Prostate gland (tissue), 2 donors: ENCODE measurements around the gene RNF223. TPM values are rescaled to one million over a fixed set of nuclear protein-coding genes. Genes with fewer than 3 reads are reported as not detected.

ENCODE experiments used
- DNase-seq: peaks from one replicate; pipeline ENCODE4 v3.0.0-alpha.2; 2019; ENCODE audit warnings: low spot score
- H3K27ac ChIP-seq, 2 donors: fragments of 200-600 bp; sonication (generic); 2 replicates each; pipeline ENCODE4 v1.5.1; 2017 to 2019
- H3K27me3 ChIP-seq: fragments of 200-600 bp; sonication (generic); replicated peaks from 2 replicates; pipeline ENCODE4 v1.5.1; 2019; ENCODE audit not compliant: insufficient read depth
- H3K36me3 ChIP-seq, 2 donors: fragments of 200-600 bp; sonication (generic); 1 replicate in 1 of 2; 2 replicates in 1 of 2; pipeline versions ENCODE4 v1.5.1 to v1.8.1; 2017 to 2019
- H3K4me1 ChIP-seq: fragments of 200-600 bp; sonication (generic); replicated peaks from 2 replicates; pipeline ENCODE4 v1.5.1; 2019
- H3K4me3 ChIP-seq, 2 donors: fragments of 200-600 bp; sonication (generic); 2 replicates each; pipeline ENCODE4 v1.5.1; 2017 to 2019
- H3K9me3 ChIP-seq: fragments of 200-600 bp; sonication (generic); 2 replicates; pipeline ENCODE4 v1.5.1; 2017
- CTCF ChIP-seq, 4 experiments: fragments of 200-600 bp in 2 of 4; fragments of 450-650 bp in 2 of 4; sonication (generic) in 2 of 4; IDR thresholded peaks; 1 replicate in 3 of 4; 2 replicates in 1 of 4; pipeline ENCODE4 v1.5.1; 2016 to 2019; ENCODE audit warnings: antibody characterized with exemption in 4 of 4, mild to moderate bottlenecking in 2 of 4, moderate library complexity in 2 of 4
- POLR2A ChIP-seq: fragments of 450-650 bp; IDR thresholded peaks from one replicate; pipeline ENCODE4 v1.6.1; 2016; ENCODE audit warnings: antibody characterized with exemption, mild to moderate bottlenecking
- POLR2AphosphoS5 ChIP-seq: sonication (generic); formaldehyde crosslinking; IDR thresholded peaks from one replicate; pipeline ENCODE4 v1.6.1; 2017; ENCODE audit warnings: antibody characterized with exemption
- WGBS: methylation state at CpG from one replicate; pipeline ENCODE4 v1.1.5; 2018; 5-methylcytosine and 5-hydroxymethylcytosine counted together
- intact Hi-C: fragments of 100-400 bp; cut with DNase I; formaldehyde crosslinking; loops from one replicate; pipeline ENCODE4 v1.14.2; 2022
- total RNA-seq, 2 donors: library from RNA; depleted of rRNA; stranded (reverse); fragments of >200 nt; gene quantifications; one replicate each; pipeline ENCODE4 v1.1.0, GENCODE V29; 2016

The RNF223 gene
- total RNA-seq, 2 donors from 2014 or later = 1.4 to 1.8 TPM

GRCh38 chr1:1120866-1121591, 46.9 kb upstream of the RNF223 start:
- no peaks in the 10 kb centered on the region for H3K9me3 ChIP-seq
- no peaks in the 10 kb centered on the region for H3K27me3 ChIP-seq
- TF ChIP-seq CTCF (IDR thresholded peaks at IDR 0.05) = no peak
- no peak for TF ChIP-seq POLR2AphosphoS5
- no peak for TF ChIP-seq POLR2A
- WGBS = 85% methylated on average over 25 of the region's 25 CpGs
- DNase-seq = no peak
- no peak overlapping the region for H3K27ac ChIP-seq
- no peaks in the 10 kb centered on the region for H3K36me3 ChIP-seq
- H3K4me3 ChIP-seq = no peak overlapping the region
- intact Hi-C loops = loop anchor here (5.0 kb wide), 1 partner anchor 251 kb away; no protein-coding TSS in a partner anchor
- no peaks in the 10 kb centered on the region for H3K4me1 ChIP-seq

GRCh38 chr1:1120096-1120495, 46.0 kb upstream of the RNF223 start:
- Histone ChIP-seq H3K4me1 (no peaks in the 10 kb centered on the region), H3K27me3 (no peaks in the 10 kb centered on the region), H3K9me3 (no peaks in the 10 kb centered on the region), H3K36me3 (no peaks in the 10 kb centered on the region), H3K27ac (no peak overlapping the region), H3K4me3 (no peak overlapping the region)
- TF ChIP-seq POLR2A = no peak
- no peak for TF ChIP-seq POLR2AphosphoS5
- TF ChIP-seq CTCF (IDR thresholded peaks at IDR 0.05) = no peak
- no peak for DNase-seq
- intact Hi-C loops = loop anchor here (5.0 kb wide), 1 partner anchor 252 kb away; no protein-coding TSS in a partner anchor
- WGBS = 72% methylated on average over 16 of the region's 16 CpGs

- Histone ChIP-seq H3K9me3 (no peaks in the 10 kb centered on the region), H3K4me3 (no peak overlapping the region), H3K4me1 (no peaks in the 10 kb centered on the region), H3K27me3 (no peaks in the 10 kb centered on the region), H3K36me3 (no peaks in the 10 kb centered on the region), H3K27ac (no peak overlapping the region)
- TF ChIP-seq POLR2A (no peak), CTCF (IDR thresholded peaks at IDR 0.05) (no peak), POLR2AphosphoS5 (no peak)
- WGBS = 82% methylated on average over 20 of the region's 20 CpGs
- intact Hi-C loops = no loop called here
- DNase-seq = no peak
Measured at GRCh38 chr1:1119272-1119890, 45.3 kb upstream of the RNF223 start.

- Histone ChIP-seq H3K36me3 (no peaks in the 10 kb centered on the region), H3K9me3 (no peaks in the 10 kb centered on the region), H3K4me1 (no peaks in the 10 kb centered on the region), H3K27me3 (no peaks in the 10 kb centered on the region), H3K4me3 (no peak overlapping the region), H3K27ac (no peak overlapping the region)
- TF ChIP-seq POLR2A = no peak
- 93% methylated on average over 11 of the region's 11 CpGs for WGBS
- intact Hi-C loops = no loop called here
- DNase-seq = no peak
Measured at GRCh38 chr1:1118876-1119220, 44.7 kb upstream of the RNF223 start.

GRCh38 chr1:1118011-1118875, 44.1 kb upstream of the RNF223 start:
- Histone ChIP-seq H3K36me3 (no peaks in the 10 kb centered on the region), H3K27me3 (no peaks in the 10 kb centered on the region), H3K4me3 (no peak overlapping the region), H3K4me1 (no peaks in the 10 kb centered on the region), H3K9me3 (no peaks in the 10 kb centered on the region), H3K27ac (no peak overlapping the region)
- intact Hi-C loops = no loop called here
- no peak for TF ChIP-seq CTCF (IDR thresholded peaks at IDR 0.05)
- TF ChIP-seq POLR2AphosphoS5 = no peak
- no peak for TF ChIP-seq POLR2A
- DNase-seq = no peak
- 87% methylated on average over 32 of the region's 33 CpGs for WGBS
